Activated T-helper 2 cell treated with anti-CD3 and anti-CD28 coated beads, Interferon-gamma antibody, Interleukin-2, Interleukin-4, amounts not matched to agents 10 μg/mL and 5 μg/mL and 100 μg/mL, durations not matched to agents 14 hours and 24 hours and 36 hours (primary cell): ENCODE data around the gene SLC25A26. TPM values are rescaled to one million over a fixed set of nuclear protein-coding genes. Genes with fewer than 3 reads are reported as not detected.

ENCODE experiments used
- DNase-seq: peaks from one replicate; pipeline ENCODE4 v3.0.0; 2021; ENCODE audit warnings: low spot score
- H3K27ac Mint-ChIP-seq: one replicate; pipeline ENCODE4 v1.8.0; 2021; ENCODE audit warnings: mixed read lengths
- H3K27me3 Mint-ChIP-seq: one replicate; pipeline ENCODE4 v1.8.0; 2021; ENCODE audit warnings: low read depth, mixed read lengths
- H3K36me3 Mint-ChIP-seq: one replicate; pipeline ENCODE4 v1.8.0; 2021; ENCODE audit warnings: low read depth, mixed read lengths
- H3K4me1 Mint-ChIP-seq: one replicate; pipeline ENCODE4 v1.8.0; 2021; ENCODE audit warnings: low read depth, mixed read lengths
- H3K4me3 Mint-ChIP-seq: one replicate; pipeline ENCODE4 v1.8.0; 2021; ENCODE audit warnings: low read depth, mild to moderate bottlenecking, moderate library complexity, mixed read lengths
- H3K9me3 Mint-ChIP-seq: one replicate; pipeline ENCODE4 v1.8.0; 2021; ENCODE audit warnings: mixed read lengths
- intact Hi-C: fragments of 100-400 bp; cut with micrococcal nuclease; formaldehyde crosslinking; loops from one replicate; pipeline ENCODE4 v1.15.1; 2023
- total RNA-seq: library from RNA; stranded (reverse); gene quantifications from 2 replicates; pipeline ENCODE4 v1.2.3, GENCODE V29; 2022

SLC25A26 gene, protein sequence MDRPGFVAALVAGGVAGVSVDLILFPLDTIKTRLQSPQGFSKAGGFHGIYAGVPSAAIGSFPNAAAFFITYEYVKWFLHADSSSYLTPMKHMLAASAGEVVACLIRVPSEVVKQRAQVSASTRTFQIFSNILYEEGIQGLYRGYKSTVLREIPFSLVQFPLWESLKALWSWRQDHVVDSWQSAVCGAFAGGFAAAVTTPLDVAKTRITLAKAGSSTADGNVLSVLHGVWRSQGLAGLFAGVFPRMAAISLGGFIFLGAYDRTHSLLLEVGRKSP
- total RNA-seq = 15.5 and 16.9 TPM in 2 replicates

DNA sequence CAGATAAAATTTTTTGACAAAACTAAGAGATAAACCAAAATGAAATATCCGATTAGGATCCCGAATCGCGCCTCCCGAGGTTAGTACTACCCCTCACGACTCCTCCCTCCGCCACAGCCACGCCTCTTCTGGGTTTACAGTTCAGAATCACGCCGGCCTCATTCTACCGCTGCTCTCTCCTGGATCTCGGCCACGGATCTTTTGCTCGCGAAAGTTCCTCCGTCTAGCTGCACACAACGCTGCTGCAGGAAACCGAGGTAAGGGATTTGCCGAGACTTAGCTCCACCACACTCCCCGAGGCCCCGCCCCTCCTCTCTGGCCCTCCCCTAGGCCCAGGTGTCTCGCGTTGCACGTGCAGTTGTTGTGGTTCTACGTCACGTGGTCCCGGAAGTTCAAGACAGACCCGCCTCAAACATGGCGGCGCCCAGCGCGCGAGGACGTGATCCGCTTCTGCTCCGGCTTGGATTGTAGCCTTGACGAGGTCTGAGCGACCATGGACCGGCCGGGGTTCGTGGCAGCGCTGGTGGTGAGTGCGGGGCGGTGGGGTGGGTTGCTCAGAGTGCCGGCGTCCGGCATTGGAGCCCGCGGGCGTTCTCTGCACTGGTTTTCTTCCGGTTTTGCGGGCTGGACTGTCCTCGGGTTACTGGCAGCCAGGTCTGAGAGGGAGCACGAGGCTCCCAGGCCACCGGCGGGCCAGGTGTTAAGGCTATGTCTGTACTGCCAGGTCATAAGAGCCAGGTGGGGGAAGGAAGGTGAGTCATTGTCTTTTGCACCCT is at the start of gene SLC25A26:
SLC25A26 (plus strand) TSS at position 400 of the 776 bp plus-strand sequence; CDS start at position 494, 94 bp downstream.
- no peaks in the 10 kb centered on the region for H3K27me3 Mint-ChIP-seq
- no peaks in the 10 kb centered on the region for H3K9me3 Mint-ChIP-seq
- H3K4me3 Mint-ChIP-seq = peak within 1 kb of the TSS; percentile 93
- H3K4me1 Mint-ChIP-seq = peaks cover 28% of the 10 kb centered on the region
- H3K27ac Mint-ChIP-seq = peak within 1 kb of the TSS; percentile 93
- intact Hi-C loops = loop anchor here (2.0 to 5.0 kb wide), 5 partner anchors 137 to 280 kb away; partner anchors contain the start of gene LRIG1
- DNase-seq = peak; percentile 96
- peaks cover 28% of the 10 kb centered on the region for H3K36me3 Mint-ChIP-seq

DNA sequence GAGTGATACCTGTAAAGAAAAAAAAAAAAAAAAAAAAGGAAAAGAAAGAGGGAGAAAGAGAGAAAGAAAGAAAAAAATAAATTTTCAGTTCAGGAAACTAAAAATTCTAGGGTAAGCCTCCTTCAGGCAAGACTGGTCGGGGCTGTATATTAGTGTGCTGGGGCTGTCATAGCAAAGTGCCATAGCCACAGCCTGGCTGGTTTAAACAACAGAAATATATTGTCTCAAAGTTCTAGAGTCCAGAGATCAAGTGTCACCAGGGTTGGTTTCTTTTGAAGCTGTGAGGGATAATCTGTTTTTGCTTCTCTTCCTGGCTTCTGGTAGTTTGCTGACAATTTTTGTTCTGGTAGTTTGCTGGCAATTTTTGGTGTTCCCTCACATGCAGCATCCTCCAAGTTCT is 48.4 kb upstream of the SLC25A26 start:
- intact Hi-C loops = no loop called here
- no peaks in the 10 kb centered on the region for H3K4me1 Mint-ChIP-seq
- H3K9me3 Mint-ChIP-seq = no peaks in the 10 kb centered on the region
- H3K27me3 Mint-ChIP-seq = no peaks in the 10 kb centered on the region
- H3K27ac Mint-ChIP-seq = no peak overlapping the region
- no peak overlapping the region for H3K4me3 Mint-ChIP-seq
- DNase-seq = no peak
- no peaks in the 10 kb centered on the region for H3K36me3 Mint-ChIP-seq

DNA sequence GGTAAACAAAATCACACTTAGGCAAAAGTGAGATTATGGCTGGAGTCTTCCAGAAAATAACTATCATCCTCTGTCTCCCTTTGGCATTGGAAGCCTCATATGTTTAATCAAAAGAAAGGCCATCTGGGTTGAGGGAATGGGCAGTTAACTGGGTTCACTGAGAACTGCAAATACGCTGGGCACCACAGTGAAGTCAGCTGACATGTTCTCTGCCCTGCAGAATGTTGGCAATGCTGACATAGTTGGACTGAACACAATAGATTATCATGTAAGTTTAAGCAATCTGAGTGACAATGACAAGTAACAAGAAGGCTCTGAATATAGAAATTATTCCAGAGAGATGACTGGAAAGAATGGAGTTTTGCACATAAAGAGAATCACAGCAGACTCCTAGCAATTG is 43.8 kb upstream of the SLC25A26 start:
- Mint-ChIP-seq H3K27ac (no peak overlapping the region), H3K9me3 (no peaks in the 10 kb centered on the region), H3K27me3 (no peaks in the 10 kb centered on the region), H3K36me3 (no peaks in the 10 kb centered on the region), H3K4me1 (no peaks in the 10 kb centered on the region), H3K4me3 (no peak overlapping the region)
- no peak for DNase-seq
- intact Hi-C loops = no loop called here

DNA sequence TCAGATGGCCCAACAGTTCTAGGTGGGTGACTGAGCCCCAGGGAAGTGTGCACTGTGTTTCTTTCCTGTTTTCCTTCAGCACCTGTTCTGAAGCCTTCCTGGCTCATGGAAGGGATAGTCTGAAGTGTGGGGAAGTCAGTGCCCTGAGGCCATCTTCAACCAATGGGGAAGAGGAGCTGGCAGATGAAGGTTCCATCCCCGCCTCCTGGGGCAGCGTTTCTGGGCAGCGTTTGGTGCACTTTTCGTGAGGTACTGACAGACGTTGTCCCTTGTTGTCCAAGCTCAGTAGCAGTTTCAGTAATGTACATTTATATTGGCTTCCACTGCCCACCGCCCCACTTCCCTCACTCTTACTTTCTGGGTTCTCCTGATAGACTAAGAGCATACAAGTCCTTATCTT is 42.6 kb upstream of the SLC25A26 start:
- Mint-ChIP-seq H3K4me1 (no peaks in the 10 kb centered on the region), H3K9me3 (no peaks in the 10 kb centered on the region), H3K36me3 (no peaks in the 10 kb centered on the region), H3K27ac (no peak overlapping the region), H3K4me3 (no peak overlapping the region), H3K27me3 (no peaks in the 10 kb centered on the region)
- no peak for DNase-seq
- intact Hi-C loops = no loop called here

DNA sequence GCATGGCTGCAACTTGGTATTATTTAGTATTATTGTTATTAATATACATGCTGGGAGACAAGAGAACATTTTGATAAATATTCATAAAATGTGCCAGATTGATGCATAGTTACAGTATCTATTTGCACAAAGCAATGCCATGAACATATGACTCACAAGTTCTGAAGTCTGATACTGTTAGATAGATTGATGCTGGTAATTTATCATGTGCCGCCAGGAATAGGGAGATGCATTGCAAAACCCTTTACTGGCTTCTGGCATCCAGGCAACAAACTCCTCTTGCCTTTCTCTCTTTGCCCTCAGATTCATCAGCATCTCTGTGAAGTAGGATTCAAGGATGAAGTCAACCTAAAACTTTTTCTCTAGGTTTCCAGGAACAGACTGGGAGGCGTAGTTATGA is 41.0 kb upstream of the SLC25A26 start:
- Mint-ChIP-seq H3K27me3 (no peaks in the 10 kb centered on the region), H3K27ac (no peak overlapping the region), H3K9me3 (no peaks in the 10 kb centered on the region), H3K4me1 (no peaks in the 10 kb centered on the region), H3K4me3 (no peak overlapping the region), H3K36me3 (no peaks in the 10 kb centered on the region)
- intact Hi-C loops = no loop called here
- no peak for DNase-seq

DNA sequence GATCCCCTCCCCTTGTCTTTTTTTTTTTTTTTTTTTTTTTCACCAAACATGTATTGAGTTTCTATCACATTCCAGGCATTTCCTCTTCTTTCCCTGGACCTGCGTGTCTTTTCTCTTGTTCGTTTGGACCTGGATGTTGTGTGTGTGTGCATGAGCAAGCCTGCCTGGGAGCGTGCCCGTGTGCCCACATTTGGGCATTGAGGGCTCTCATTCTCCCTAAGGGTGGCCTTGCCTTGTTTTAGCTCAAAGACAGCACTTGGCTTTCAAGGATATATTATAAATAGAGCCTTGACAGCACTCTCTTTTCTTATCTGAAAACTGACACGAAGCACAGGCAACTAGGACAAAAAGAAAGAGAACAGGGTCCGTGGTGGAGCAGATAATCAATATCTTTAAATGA is 39.0 kb upstream of the SLC25A26 start:
- Mint-ChIP-seq H3K9me3 (no peaks in the 10 kb centered on the region), H3K4me3 (no peak overlapping the region), H3K27me3 (no peaks in the 10 kb centered on the region), H3K36me3 (no peaks in the 10 kb centered on the region), H3K4me1 (no peaks in the 10 kb centered on the region), H3K27ac (no peak overlapping the region)
- intact Hi-C loops = no loop called here
- no peak for DNase-seq

DNA sequence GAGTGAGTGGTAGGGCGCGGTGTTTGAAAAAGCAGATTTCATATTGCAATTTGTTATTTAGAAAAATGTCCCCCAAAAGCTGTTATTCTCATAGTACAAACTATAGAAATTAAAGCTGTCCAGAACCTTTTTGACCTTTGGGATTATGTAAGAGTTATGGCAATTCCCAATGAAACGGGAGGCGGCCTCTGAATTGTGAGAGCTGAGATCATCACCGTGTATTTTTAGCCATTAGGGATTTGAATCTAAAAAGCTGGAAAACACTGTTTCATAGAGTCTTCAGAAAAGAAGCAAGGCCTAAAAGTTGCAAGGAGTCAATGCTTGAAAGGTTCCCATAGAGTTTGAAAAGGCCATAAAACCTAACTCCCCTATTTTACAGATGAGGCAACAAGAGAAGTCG is 38.6 kb upstream of the SLC25A26 start:
- H3K27me3 Mint-ChIP-seq = no peaks in the 10 kb centered on the region
- no peaks in the 10 kb centered on the region for H3K9me3 Mint-ChIP-seq
- H3K4me1 Mint-ChIP-seq = no peaks in the 10 kb centered on the region
- no peak for DNase-seq
- no peaks in the 10 kb centered on the region for H3K36me3 Mint-ChIP-seq
- no peak overlapping the region for H3K4me3 Mint-ChIP-seq
- H3K27ac Mint-ChIP-seq = no peak overlapping the region
- intact Hi-C loops = no loop called here

DNA sequence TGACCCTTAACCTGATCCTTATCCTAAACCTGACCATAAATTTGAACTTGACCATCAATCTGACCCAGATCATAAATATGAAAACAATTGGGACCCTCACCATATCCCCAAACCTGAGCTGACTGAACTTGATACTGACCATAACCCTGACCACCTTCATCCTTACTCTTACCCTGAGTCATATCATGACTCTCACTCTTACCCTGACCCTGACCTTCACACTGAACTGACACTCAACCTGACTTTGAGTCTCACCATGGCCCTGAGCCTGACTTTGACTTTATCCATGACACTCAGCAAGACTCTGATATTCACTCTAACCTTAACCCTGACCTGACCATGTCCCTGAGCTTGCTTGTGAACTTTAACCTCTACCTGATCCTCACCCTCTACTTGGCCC is 34.3 kb upstream of the SLC25A26 start:
- no peaks in the 10 kb centered on the region for H3K36me3 Mint-ChIP-seq
- no peaks in the 10 kb centered on the region for H3K9me3 Mint-ChIP-seq
- H3K27ac Mint-ChIP-seq = no peak overlapping the region
- H3K4me3 Mint-ChIP-seq = no peak overlapping the region
- intact Hi-C loops = no loop called here
- no peaks in the 10 kb centered on the region for H3K4me1 Mint-ChIP-seq
- H3K27me3 Mint-ChIP-seq = no peaks in the 10 kb centered on the region
- DNase-seq = no peak

DNA sequence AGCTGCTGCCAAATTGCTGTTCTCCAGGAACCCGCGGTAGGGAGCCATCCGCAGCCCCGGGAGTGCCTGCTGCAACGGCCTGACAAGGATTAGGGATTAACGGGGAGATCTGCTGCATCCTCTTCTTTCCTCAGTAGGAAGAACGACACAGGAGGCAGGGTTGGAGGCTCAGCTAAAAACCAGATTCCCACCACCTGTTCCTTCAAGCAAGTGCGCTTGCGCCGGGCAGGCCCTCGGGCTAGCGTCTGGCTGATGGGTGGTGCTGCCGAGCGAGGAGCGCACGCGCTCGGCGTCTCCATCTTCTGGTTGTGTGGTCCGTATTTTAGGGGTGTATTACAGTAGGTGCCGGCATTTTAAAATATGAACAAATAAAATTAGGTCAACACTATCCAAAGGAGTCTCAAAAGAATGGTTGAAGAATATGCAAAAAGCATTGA is 25.4 kb upstream of the SLC25A26 start:
- peaks cover 3% of the 10 kb centered on the region for H3K4me1 Mint-ChIP-seq
- H3K36me3 Mint-ChIP-seq = no peaks in the 10 kb centered on the region
- intact Hi-C loops = no loop called here
- no peaks in the 10 kb centered on the region for H3K9me3 Mint-ChIP-seq
- peaks cover 16% of the 10 kb centered on the region for H3K27me3 Mint-ChIP-seq
- no peak overlapping the region for H3K27ac Mint-ChIP-seq
- no peak for DNase-seq
- H3K4me3 Mint-ChIP-seq = no peak overlapping the region

DNA sequence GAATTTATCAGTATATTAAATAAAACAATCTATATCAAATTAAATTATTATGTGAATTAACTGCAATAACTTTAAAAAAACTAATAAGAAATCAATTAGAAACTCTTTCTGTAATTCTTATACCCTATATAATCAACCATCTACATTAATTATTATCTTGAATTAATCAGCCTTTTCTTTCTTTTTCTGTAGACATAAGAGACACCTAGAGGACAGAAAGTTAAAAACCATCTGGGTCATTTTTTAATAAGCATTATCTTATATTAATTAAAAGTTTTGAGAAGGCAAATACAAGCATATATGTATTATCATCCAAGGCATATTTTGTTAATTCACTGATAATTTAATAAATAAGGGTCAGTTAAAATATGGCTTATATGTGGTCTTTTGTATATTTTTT is 24.2 kb upstream of the SLC25A26 start:
- DNase-seq = no peak
- intact Hi-C loops = no loop called here
- Mint-ChIP-seq H3K4me3 (no peak overlapping the region), H3K9me3 (no peaks in the 10 kb centered on the region), H3K4me1 (peaks cover 3% of the 10 kb centered on the region), H3K27ac (no peak overlapping the region), H3K27me3 (peaks cover 16% of the 10 kb centered on the region), H3K36me3 (no peaks in the 10 kb centered on the region)

DNA sequence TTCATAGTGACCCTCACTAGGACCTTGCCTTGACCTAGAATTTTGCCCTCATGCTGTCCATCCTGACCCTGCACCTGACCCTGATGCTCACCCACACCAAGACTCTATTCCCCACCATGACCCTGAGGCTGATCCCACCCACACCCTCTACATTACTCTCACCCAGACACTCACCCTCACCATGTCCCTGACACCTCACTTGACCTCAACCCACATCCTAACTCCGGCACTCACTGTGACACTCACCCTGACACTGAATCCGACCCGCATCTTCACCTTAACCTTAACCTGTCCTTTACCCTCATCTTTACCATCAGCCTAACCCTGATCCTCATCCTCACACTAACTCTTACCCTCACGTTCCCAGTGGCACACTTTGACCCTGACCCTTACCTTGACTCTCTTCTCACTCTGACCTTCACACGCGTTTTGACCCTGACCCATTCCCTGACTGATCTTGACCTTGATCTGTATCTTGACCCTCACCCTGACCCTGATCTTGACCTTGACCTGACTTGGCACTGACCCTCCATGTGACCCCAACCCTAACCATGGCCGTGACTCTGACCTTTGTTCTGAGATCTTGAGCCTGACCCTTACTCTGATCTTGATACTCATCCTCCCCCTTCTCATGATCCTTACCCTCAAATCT is 22.2 kb upstream of the SLC25A26 start:
- no peak for DNase-seq
- Mint-ChIP-seq H3K4me1 (peaks cover 3% of the 10 kb centered on the region), H3K4me3 (no peak overlapping the region), H3K27me3 (peaks cover 16% of the 10 kb centered on the region), H3K27ac (no peak overlapping the region), H3K36me3 (no peaks in the 10 kb centered on the region), H3K9me3 (no peaks in the 10 kb centered on the region)
- intact Hi-C loops = no loop called here

DNA sequence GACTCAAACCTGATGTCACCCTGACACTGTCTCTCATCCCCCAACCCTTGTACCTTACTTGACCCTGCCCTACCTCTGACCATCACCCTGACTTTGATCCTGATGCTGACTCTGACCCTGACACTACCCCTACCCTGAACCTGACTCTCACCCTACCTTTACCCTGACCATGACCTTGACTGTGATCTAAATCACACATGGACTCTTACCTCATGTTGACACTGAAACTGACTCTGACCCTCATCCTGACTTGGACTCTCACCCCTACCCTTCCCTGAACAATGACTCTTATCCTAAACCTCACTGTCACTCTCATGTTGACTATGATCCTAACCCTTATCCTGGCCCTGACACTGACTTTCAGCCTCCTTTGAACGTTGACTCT is 21.7 kb upstream of the SLC25A26 start:
- H3K4me1 Mint-ChIP-seq = peaks cover 3% of the 10 kb centered on the region
- no peak overlapping the region for H3K4me3 Mint-ChIP-seq
- H3K27me3 Mint-ChIP-seq = peaks cover 14% of the 10 kb centered on the region
- H3K36me3 Mint-ChIP-seq = no peaks in the 10 kb centered on the region
- intact Hi-C loops = no loop called here
- no peaks in the 10 kb centered on the region for H3K9me3 Mint-ChIP-seq
- DNase-seq = no peak
- H3K27ac Mint-ChIP-seq = no peak overlapping the region

DNA sequence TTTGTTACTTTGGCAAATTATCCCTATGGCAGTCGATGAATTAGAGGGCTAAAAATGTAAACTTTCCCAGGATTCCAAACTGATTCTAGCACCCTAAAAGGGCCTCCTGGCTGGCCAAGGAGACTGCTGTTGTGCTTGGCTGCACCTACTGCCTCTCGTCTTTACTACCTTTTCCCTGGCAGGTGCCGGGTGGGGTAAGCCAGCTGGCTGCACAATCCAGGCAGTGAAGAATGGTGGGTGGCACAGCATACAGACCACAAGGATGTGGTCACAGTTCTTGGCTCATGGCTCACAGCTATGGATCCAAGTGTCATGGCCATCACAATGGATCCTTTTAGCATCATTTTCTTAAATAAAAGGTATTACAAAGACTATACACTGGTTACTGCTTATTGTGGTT is 20.7 kb upstream of the SLC25A26 start:
- H3K27ac Mint-ChIP-seq = no peak overlapping the region
- peaks cover 3% of the 10 kb centered on the region for H3K4me1 Mint-ChIP-seq
- intact Hi-C loops = no loop called here
- no peak overlapping the region for H3K4me3 Mint-ChIP-seq
- no peaks in the 10 kb centered on the region for H3K36me3 Mint-ChIP-seq
- H3K27me3 Mint-ChIP-seq = peaks cover 14% of the 10 kb centered on the region
- H3K9me3 Mint-ChIP-seq = no peaks in the 10 kb centered on the region
- DNase-seq = no peak
